Esophagus muscularis mucosa (tissue), 4 donors: ENCODE measurements around the gene SORCS2. TPM values are rescaled to one million over a fixed set of nuclear protein-coding genes. Genes with fewer than 3 reads are reported as not detected.

ENCODE experiments used
- DNase-seq: peaks from one replicate; pipeline ENCODE4 v3.0.0-alpha.2; 2017; ENCODE audit errors: extremely low spot score
- H3K27ac ChIP-seq, 4 donors: fragments of 200-600 bp; sonication (generic); replicated peaks in 1 of 4; 1 replicate in 3 of 4; 2 replicates in 1 of 4; pipeline ENCODE4 v1.5.1; 2016 to 2019; ENCODE audit warnings: mild to moderate bottlenecking in 1 of 4
- H3K27me3 ChIP-seq, 4 donors: fragments of 200-600 bp; sonication (generic); one replicate each; pipeline versions ENCODE4 v1.5.1 to v1.6.0; 2016 to 2019
- H3K36me3 ChIP-seq, 4 donors: fragments of 200-600 bp; sonication (generic); one replicate each; pipeline ENCODE4 v1.5.1; 2016 to 2019
- H3K4me1 ChIP-seq, 4 donors: fragments of 200-600 bp; sonication (generic); one replicate each; pipeline ENCODE4 v1.5.1; 2016 to 2019
- H3K4me3 ChIP-seq, 4 donors: fragments of 200-600 bp; sonication (generic); 1 replicate in 2 of 4; 2 replicates in 2 of 4; pipeline ENCODE4 v1.5.1; 2016 to 2019; ENCODE audit warnings: mild to moderate bottlenecking in 4 of 4, moderate library complexity in 1 of 4
- H3K9me3 ChIP-seq, 4 donors: fragments of 200-600 bp; sonication (generic); 1 replicate in 3 of 4; 2 replicates in 1 of 4; pipeline ENCODE4 v1.5.1; 2016 to 2019
- CTCF ChIP-seq, 3 experiments: fragments of 200-600 bp in 2 of 3; fragments of 450-650 bp in 1 of 3; sonication (generic) in 2 of 3; IDR thresholded peaks; one replicate each; pipeline ENCODE4 v1.5.1; 2017 to 2019; ENCODE audit warnings: antibody characterized with exemption in 3 of 3, mild to moderate bottlenecking in 2 of 3, moderate library complexity in 1 of 3
- EP300 ChIP-seq: sonication (generic); formaldehyde crosslinking; IDR thresholded peaks from one replicate; pipeline ENCODE4 v1.6.1; 2017; ENCODE audit warnings: antibody characterized with exemption
- POLR2A ChIP-seq: fragments of 450-650 bp; IDR thresholded peaks from one replicate; pipeline ENCODE4 v1.6.1; 2017; ENCODE audit warnings: antibody characterized with exemption, moderate library complexity, mild to moderate bottlenecking, low read depth
- POLR2AphosphoS5 ChIP-seq, 2 donors: sonication (generic); formaldehyde crosslinking; IDR thresholded peaks; one replicate each; pipeline ENCODE4 v1.6.1; 2017; ENCODE audit warnings: antibody characterized with exemption in 2 of 2
- WGBS: methylation state at CpG from one replicate; pipeline ENCODE4 v1.1.5; 2018; 5-methylcytosine and 5-hydroxymethylcytosine counted together
- intact Hi-C: fragments of 100-400 bp; cut with DNase I; formaldehyde crosslinking; loops from one replicate; pipeline ENCODE4 v1.15.1; 2023
- total RNA-seq, 4 donors: library from RNA; depleted of rRNA; stranded (reverse); fragments of >200 nt; gene quantifications; one replicate each; pipeline versions ENCODE4 v1.1.0 to v1.2.1, GENCODE V29; 2016

SORCS2 gene
- total RNA-seq, 4 donors from 2014 or later, result 3.3 to 10.1 (median 4.3) TPM

DNA sequence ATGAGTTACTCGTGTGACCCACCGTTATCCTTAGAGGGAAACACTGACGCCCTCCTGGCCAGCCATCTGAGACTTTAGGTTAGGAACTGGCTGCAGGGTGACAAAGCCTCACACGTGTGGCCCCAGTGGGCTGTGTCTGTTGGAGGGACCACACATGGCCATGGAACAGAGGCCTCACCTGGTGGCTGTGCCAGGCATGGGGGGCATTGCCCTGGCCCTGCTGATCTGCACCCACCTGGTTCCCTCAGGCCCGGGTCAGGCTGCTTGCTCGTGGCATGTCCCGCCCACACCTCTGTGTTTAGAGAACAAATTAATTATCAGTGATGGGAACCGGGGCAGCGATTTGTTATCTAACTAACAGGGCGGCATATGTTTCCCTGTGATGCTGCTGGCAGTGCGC is 343.3 kb downstream of the SORCS2 start:
- intact Hi-C loops, result no loop called here
- no peak for TF ChIP-seq EP300
- TF ChIP-seq POLR2AphosphoS5 (IDR thresholded peaks at IDR 0.05), result no peak
- no peak for TF ChIP-seq CTCF (IDR thresholded peaks at IDR 0.05)
- no peak for TF ChIP-seq POLR2A
- Histone ChIP-seq H3K9me3 (peaks cover 0 to 8% (median 0%) of the 10 kb centered on the region in 4 donors), H3K4me3 (no peak overlapping the region), H3K27ac (no peak overlapping the region), H3K36me3 (peaks cover 0 to 10% (median 0%) of the 10 kb centered on the region in 4 donors), H3K4me1 (peaks cover 0 to 4% (median 0%) of the 10 kb centered on the region in 4 donors), H3K27me3 (no peaks in the 10 kb centered on the region)
- WGBS, result 93% methylated on average over 10 of the region's 11 CpGs
- DNase-seq, result no peak

DNA sequence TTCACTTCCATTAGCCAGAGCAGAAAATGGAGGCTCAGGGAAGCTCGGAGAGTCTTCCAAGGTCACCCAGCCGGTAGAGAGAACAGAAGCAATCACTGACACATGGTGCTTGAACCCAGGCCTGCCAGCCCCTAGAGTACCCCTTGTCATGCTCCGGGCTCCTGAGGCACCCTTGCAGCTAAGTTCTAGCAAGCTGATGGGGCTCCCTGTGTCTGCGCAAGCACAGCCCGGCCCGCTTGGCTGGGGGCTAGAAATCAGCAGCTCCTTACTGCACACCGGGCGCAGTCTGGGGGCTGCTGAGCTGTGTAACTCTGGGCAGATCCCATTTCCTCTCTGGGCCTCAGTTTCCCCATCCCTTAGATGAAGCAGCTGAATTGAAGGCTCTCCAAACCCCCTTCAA is 344.5 kb downstream of the SORCS2 start:
- Histone ChIP-seq H3K9me3 (peaks cover 0 to 8% (median 0%) of the 10 kb centered on the region in 4 donors), H3K4me1 (peaks cover 0 to 4% (median 0%) of the 10 kb centered on the region in 4 donors), H3K27ac (no peak overlapping the region), H3K27me3 (no peaks in the 10 kb centered on the region), H3K36me3 (peaks cover 0 to 4% (median 0%) of the 10 kb centered on the region in 4 donors), H3K4me3 (no peak overlapping the region)
- DNase-seq, result no peak
- WGBS, result 92% methylated on average over 7 of the region's 8 CpGs
- intact Hi-C loops, result no loop called here
- TF ChIP-seq POLR2A (no peak), CTCF (IDR thresholded peaks at IDR 0.05) (no peak), EP300 (no peak), POLR2AphosphoS5 (IDR thresholded peaks at IDR 0.05) (no peak)

GRCh38 chr4:7537853-7538400 is 345.6 kb downstream of the SORCS2 start:
- intact Hi-C loops, result no loop called here
- Histone ChIP-seq H3K4me1 (peaks cover 0 to 4% (median 0%) of the 10 kb centered on the region in 4 donors), H3K27ac (no peak overlapping the region), H3K4me3 (no peak overlapping the region), H3K27me3 (no peaks in the 10 kb centered on the region), H3K36me3 (no peaks in the 10 kb centered on the region), H3K9me3 (peaks cover 0 to 8% (median 0%) of the 10 kb centered on the region in 4 donors)
- DNase-seq, result no peak
- TF ChIP-seq EP300 (no peak), CTCF (IDR thresholded peaks at IDR 0.05) (no peak), POLR2AphosphoS5 (IDR thresholded peaks at IDR 0.05) (no peak), POLR2A (no peak)
- WGBS, result 82% methylated on average over 8 of the region's 8 CpGs

- Histone ChIP-seq H3K27me3 (no peaks in the 10 kb centered on the region), H3K4me3 (no peak overlapping the region), H3K9me3 (peaks cover 0 to 8% (median 0%) of the 10 kb centered on the region in 4 donors), H3K27ac (no peak overlapping the region), H3K4me1 (peaks cover 0 to 4% (median 0%) of the 10 kb centered on the region in 4 donors), H3K36me3 (no peaks in the 10 kb centered on the region)
- no peak for TF ChIP-seq POLR2AphosphoS5 (IDR thresholded peaks at IDR 0.05)
- TF ChIP-seq POLR2A, result no peak
- TF ChIP-seq CTCF (IDR thresholded peaks at IDR 0.05), result no peak
- no peak for TF ChIP-seq EP300
- no peak for DNase-seq
- WGBS, result 87% methylated on average over 8 of the region's 8 CpGs
- intact Hi-C loops, result no loop called here
Observed at GRCh38 chr4:7538518-7538917, 346.2 kb downstream of the SORCS2 start.

- H3K27me3 ChIP-seq, result no peaks in the 10 kb centered on the region
- no peaks in the 10 kb centered on the region for H3K36me3 ChIP-seq
- TF ChIP-seq CTCF (IDR thresholded peaks at IDR 0.05), result no peak
- no peak for TF ChIP-seq POLR2AphosphoS5 (IDR thresholded peaks at IDR 0.05)
- TF ChIP-seq POLR2A, result no peak
- no peak for TF ChIP-seq EP300
- intact Hi-C loops, result no loop called here
- peaks cover 0 to 4% (median 0%) of the 10 kb centered on the region in 4 donors for H3K4me1 ChIP-seq
- no peak for DNase-seq
- H3K27ac ChIP-seq, result no peak overlapping the region
- H3K9me3 ChIP-seq, result peaks cover 0 to 7% (median 0%) of the 10 kb centered on the region in 4 donors
- no peak overlapping the region for H3K4me3 ChIP-seq
- WGBS, result 50% methylated on average over 2 of the region's 3 CpGs
Observed at GRCh38 chr4:7539186-7539585, 346.8 kb downstream of the SORCS2 start.
